ENCODE data around the gene ZNF691.

ZNF691 gene

GRCh38 chr1:42835422-42835821 lies 11.0 kb upstream of the ZNF691 start:
- TF ChIP-seq EZH2phosphoT487 (conservative IDR thresholded peaks at IDR 0.05; ENCODE audit: low read length) (no peak), CTCF (IDR thresholded peaks at IDR 0.05; ENCODE audit: insufficient read depth, low read length, poor library complexity, severe bottlenecking) (no peak)
- Histone ChIP-seq H3F3A (ENCODE audit: insufficient read depth) (no peaks in the 10 kb centered on the region), H3K4me3 (ENCODE audit: insufficient read depth, low read length, poor library complexity, severe bottlenecking) (no peak overlapping the region), H3K79me2 (ENCODE audit: insufficient read depth, low read length) (no peaks in the 10 kb centered on the region), H3K27me3 (ENCODE audit: low read length) (no peaks in the 10 kb centered on the region), H3K9me2 (replicated peaks; ENCODE audit: insufficient read depth, low read length) (no peaks in the 10 kb centered on the region), H3K9ac (ENCODE audit: low read length) (no peak overlapping the region), H4K20me1 (ENCODE audit: low read depth, low read length) (no peaks in the 10 kb centered on the region), H3K9me3 (ENCODE audit: insufficient read depth, low read length) (no peaks in the 10 kb centered on the region), H2AFZ (ENCODE audit: low read depth, low read length, severe bottlenecking) (no peak overlapping the region), H3K4me2 (ENCODE audit: low read depth, low read length, poor library complexity, severe bottlenecking) (no peak overlapping the region), H3K27ac (ENCODE audit: low read depth, low read length) (no peak overlapping the region), H3K36me3 (ENCODE audit: low read length) (no peaks in the 10 kb centered on the region)

- Histone ChIP-seq H3K27me3 (ENCODE audit: low read length) (no peaks in the 10 kb centered on the region), H4K20me1 (ENCODE audit: low read depth, low read length) (no peaks in the 10 kb centered on the region), H3K27ac (ENCODE audit: low read depth, low read length) (no peak overlapping the region), H3K9ac (ENCODE audit: low read length) (no peak overlapping the region), H3K4me3 (ENCODE audit: insufficient read depth, low read length, poor library complexity, severe bottlenecking) (no peak overlapping the region), H3K9me3 (ENCODE audit: insufficient read depth, low read length) (no peaks in the 10 kb centered on the region), H3K79me2 (ENCODE audit: insufficient read depth, low read length) (no peaks in the 10 kb centered on the region), H3F3A (ENCODE audit: insufficient read depth) (no peaks in the 10 kb centered on the region), H3K9me2 (replicated peaks; ENCODE audit: insufficient read depth, low read length) (no peaks in the 10 kb centered on the region), H2AFZ (ENCODE audit: low read depth, low read length, severe bottlenecking) (no peak overlapping the region), H3K36me3 (ENCODE audit: low read length) (no peaks in the 10 kb centered on the region), H3K4me2 (ENCODE audit: low read depth, low read length, poor library complexity, severe bottlenecking) (no peak overlapping the region)
- TF ChIP-seq CTCF (IDR thresholded peaks at IDR 0.05; ENCODE audit: insufficient read depth, low read length, poor library complexity, severe bottlenecking) (no peak), EZH2phosphoT487 (conservative IDR thresholded peaks at IDR 0.05; ENCODE audit: low read length) (no peak)
Measured at GRCh38 chr1:42837709-42838108, 8.7 kb upstream of the ZNF691 start.

- TF ChIP-seq EZH2phosphoT487 (conservative IDR thresholded peaks at IDR 0.05; ENCODE audit: low read length) (no peak), CTCF (IDR thresholded peaks at IDR 0.05; ENCODE audit: insufficient read depth, low read length, poor library complexity, severe bottlenecking) (no peak)
- Histone ChIP-seq H3K79me2 (ENCODE audit: insufficient read depth, low read length) (no peaks in the 10 kb centered on the region), H3K36me3 (ENCODE audit: low read length) (no peaks in the 10 kb centered on the region), H3K4me2 (ENCODE audit: low read depth, low read length, poor library complexity, severe bottlenecking) (no peak overlapping the region), H2AFZ (ENCODE audit: low read depth, low read length, severe bottlenecking) (no peak overlapping the region), H3K4me3 (ENCODE audit: insufficient read depth, low read length, poor library complexity, severe bottlenecking) (no peak overlapping the region), H3F3A (ENCODE audit: insufficient read depth) (no peaks in the 10 kb centered on the region), H3K27me3 (ENCODE audit: low read length) (no peaks in the 10 kb centered on the region), H4K20me1 (ENCODE audit: low read depth, low read length) (no peaks in the 10 kb centered on the region), H3K9me2 (replicated peaks; ENCODE audit: insufficient read depth, low read length) (no peaks in the 10 kb centered on the region), H3K27ac (ENCODE audit: low read depth, low read length) (no peak overlapping the region), H3K9me3 (ENCODE audit: insufficient read depth, low read length) (no peaks in the 10 kb centered on the region), H3K9ac (ENCODE audit: low read length) (no peak overlapping the region)
Measured at GRCh38 chr1:42838482-42839190, 7.8 kb upstream of the ZNF691 start.
